GM23338 (cell line): ENCODE data around the gene TSPAN10.

Experiments
- CREB1 ChIP-seq: fragments of 250-450 bp; sonication (Bioruptor Pico); IDR thresholded peaks from 2 replicates; pipeline ENCODE4 v1.5.0; 2020; ENCODE audit warnings: low read depth, mild to moderate bottlenecking, moderate library complexity
- EZH2 ChIP-seq: fragments of 200-600 bp; sonication (generic); IDR thresholded peaks from one replicate; pipeline ENCODE4 v1.8.0; 2017; ENCODE audit warnings: antibody characterized with exemption, mild to moderate bottlenecking, low read depth; ENCODE audit not compliant: unreplicated experiment
- EZH2phosphoT487 ChIP-seq: fragments of 200-600 bp; sonication (generic); IDR thresholded peaks from one replicate; pipeline ENCODE4 v1.8.1; 2018; ENCODE audit warnings: antibody characterized with exemption; ENCODE audit not compliant: unreplicated experiment
- JUNB ChIP-seq: IDR thresholded peaks from one replicate; pipeline ENCODE4 v1.6.1; 2016; ENCODE audit warnings: antibody characterized with exemption; ENCODE audit not compliant: unreplicated experiment
- NANOG ChIP-seq: IDR thresholded peaks from 2 replicates; pipeline ENCODE4 v1.6.1; 2016; ENCODE audit warnings: antibody characterized with exemption, borderline replicate concordance
- POLR2AphosphoS5 ChIP-seq: IDR thresholded peaks from 2 replicates; pipeline ENCODE4 v1.6.1; 2016; ENCODE audit warnings: antibody characterized with exemption, low read depth
- STAT1 ChIP-seq: IDR thresholded peaks from one replicate; pipeline ENCODE4 v1.6.1; 2016; ENCODE audit warnings: antibody characterized with exemption; ENCODE audit not compliant: unreplicated experiment
- ZNF114 ChIP-seq: fragments of 250-450 bp; sonication (Bioruptor Pico); IDR thresholded peaks from 2 replicates; pipeline ENCODE4 v1.5.0; 2020; ENCODE audit warnings: mild to moderate bottlenecking, moderate library complexity
- ZNF331 ChIP-seq: fragments of 250-450 bp; sonication (Bioruptor Pico); IDR thresholded peaks from 2 replicates; pipeline ENCODE4 v1.5.0; 2020; ENCODE audit warnings: low read depth, mild to moderate bottlenecking, moderate library complexity
- TF ChIP-seq, protein P1 (sequence below), 2 experiments: fragments of 200-600 bp in 1 of 2; sonication (generic) in 1 of 2; conservative IDR thresholded peaks; 2 replicates each; pipeline versions ENCODE4 v1.5.1 to v1.6.1; 2016 to 2017; ENCODE audit warnings: antibody characterized with exemption in 2 of 2, low read depth in 2 of 2, mild to moderate bottlenecking in 2 of 2, moderate library complexity in 1 of 2
- TF ChIP-seq, protein P2 (sequence below): IDR thresholded peaks from one replicate; pipeline ENCODE4 v1.6.1; 2018; ENCODE audit warnings: antibody characterized with exemption; ENCODE audit not compliant: unreplicated experiment
- TF ChIP-seq, protein P3 (sequence below): IDR thresholded peaks from 2 replicates; pipeline ENCODE4 v1.6.1; 2016; ENCODE audit warnings: antibody characterized with exemption

DNA sequence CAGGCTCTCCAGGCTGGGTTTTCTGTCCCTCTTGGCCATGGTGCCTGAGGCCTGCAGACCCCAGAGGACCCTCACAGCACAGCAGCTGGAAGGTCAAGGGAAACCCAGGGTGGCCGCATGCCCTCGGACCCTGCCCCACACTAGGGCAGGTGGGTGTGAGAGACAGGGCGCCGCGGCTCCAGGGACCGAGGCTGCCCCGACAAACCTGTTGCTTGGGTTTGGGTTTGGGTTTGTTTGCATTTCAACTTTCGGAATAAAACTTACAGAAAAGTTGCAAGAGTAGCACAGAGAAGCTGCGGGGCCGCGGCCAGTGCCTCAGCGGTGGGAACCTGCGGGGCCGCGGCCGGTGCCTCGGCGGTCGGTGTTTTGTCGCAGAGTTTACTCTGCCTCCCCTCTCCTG lies 54.6 kb downstream of the TSPAN10 start:
- TF ChIP-seq, protein P1, sequence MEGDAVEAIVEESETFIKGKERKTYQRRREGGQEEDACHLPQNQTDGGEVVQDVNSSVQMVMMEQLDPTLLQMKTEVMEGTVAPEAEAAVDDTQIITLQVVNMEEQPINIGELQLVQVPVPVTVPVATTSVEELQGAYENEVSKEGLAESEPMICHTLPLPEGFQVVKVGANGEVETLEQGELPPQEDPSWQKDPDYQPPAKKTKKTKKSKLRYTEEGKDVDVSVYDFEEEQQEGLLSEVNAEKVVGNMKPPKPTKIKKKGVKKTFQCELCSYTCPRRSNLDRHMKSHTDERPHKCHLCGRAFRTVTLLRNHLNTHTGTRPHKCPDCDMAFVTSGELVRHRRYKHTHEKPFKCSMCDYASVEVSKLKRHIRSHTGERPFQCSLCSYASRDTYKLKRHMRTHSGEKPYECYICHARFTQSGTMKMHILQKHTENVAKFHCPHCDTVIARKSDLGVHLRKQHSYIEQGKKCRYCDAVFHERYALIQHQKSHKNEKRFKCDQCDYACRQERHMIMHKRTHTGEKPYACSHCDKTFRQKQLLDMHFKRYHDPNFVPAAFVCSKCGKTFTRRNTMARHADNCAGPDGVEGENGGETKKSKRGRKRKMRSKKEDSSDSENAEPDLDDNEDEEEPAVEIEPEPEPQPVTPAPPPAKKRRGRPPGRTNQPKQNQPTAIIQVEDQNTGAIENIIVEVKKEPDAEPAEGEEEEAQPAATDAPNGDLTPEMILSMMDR (conservative IDR thresholded peaks at IDR 0.05; ENCODE audit: low read depth in 2 of 2) = no peak
- TF ChIP-seq POLR2AphosphoS5 = no peak
- TF ChIP-seq EZH2phosphoT487 = no peak
- TF ChIP-seq, protein P2, sequence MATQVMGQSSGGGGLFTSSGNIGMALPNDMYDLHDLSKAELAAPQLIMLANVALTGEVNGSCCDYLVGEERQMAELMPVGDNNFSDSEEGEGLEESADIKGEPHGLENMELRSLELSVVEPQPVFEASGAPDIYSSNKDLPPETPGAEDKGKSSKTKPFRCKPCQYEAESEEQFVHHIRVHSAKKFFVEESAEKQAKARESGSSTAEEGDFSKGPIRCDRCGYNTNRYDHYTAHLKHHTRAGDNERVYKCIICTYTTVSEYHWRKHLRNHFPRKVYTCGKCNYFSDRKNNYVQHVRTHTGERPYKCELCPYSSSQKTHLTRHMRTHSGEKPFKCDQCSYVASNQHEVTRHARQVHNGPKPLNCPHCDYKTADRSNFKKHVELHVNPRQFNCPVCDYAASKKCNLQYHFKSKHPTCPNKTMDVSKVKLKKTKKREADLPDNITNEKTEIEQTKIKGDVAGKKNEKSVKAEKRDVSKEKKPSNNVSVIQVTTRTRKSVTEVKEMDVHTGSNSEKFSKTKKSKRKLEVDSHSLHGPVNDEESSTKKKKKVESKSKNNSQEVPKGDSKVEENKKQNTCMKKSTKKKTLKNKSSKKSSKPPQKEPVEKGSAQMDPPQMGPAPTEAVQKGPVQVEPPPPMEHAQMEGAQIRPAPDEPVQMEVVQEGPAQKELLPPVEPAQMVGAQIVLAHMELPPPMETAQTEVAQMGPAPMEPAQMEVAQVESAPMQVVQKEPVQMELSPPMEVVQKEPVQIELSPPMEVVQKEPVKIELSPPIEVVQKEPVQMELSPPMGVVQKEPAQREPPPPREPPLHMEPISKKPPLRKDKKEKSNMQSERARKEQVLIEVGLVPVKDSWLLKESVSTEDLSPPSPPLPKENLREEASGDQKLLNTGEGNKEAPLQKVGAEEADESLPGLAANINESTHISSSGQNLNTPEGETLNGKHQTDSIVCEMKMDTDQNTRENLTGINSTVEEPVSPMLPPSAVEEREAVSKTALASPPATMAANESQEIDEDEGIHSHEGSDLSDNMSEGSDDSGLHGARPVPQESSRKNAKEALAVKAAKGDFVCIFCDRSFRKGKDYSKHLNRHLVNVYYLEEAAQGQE = no peak
- TF ChIP-seq NANOG = no peak
- no peak for TF ChIP-seq CREB1 (CRISPR knock-in tag)
- no peak for TF ChIP-seq JUNB
- TF ChIP-seq EZH2 = no peak
- no peak for TF ChIP-seq ZNF331 (CRISPR knock-in tag)
- TF ChIP-seq STAT1 = no peak
- TF ChIP-seq, protein P3, sequence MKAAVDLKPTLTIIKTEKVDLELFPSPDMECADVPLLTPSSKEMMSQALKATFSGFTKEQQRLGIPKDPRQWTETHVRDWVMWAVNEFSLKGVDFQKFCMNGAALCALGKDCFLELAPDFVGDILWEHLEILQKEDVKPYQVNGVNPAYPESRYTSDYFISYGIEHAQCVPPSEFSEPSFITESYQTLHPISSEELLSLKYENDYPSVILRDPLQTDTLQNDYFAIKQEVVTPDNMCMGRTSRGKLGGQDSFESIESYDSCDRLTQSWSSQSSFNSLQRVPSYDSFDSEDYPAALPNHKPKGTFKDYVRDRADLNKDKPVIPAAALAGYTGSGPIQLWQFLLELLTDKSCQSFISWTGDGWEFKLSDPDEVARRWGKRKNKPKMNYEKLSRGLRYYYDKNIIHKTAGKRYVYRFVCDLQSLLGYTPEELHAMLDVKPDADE = no peak
- TF ChIP-seq ZNF114 = no peak
